ENCODE measurements around the gene COL4A6. TPM values are rescaled to one million over a fixed set of nuclear protein-coding genes. Genes with fewer than 3 reads are reported as not detected.

Gene COL4A6
- total and polyA plus RNA-seq, 2 donors (not counting 3 experiments of a cell fraction or from before 2014, with no cell fraction given), result 0.49 to 0.62 TPM

DNA sequence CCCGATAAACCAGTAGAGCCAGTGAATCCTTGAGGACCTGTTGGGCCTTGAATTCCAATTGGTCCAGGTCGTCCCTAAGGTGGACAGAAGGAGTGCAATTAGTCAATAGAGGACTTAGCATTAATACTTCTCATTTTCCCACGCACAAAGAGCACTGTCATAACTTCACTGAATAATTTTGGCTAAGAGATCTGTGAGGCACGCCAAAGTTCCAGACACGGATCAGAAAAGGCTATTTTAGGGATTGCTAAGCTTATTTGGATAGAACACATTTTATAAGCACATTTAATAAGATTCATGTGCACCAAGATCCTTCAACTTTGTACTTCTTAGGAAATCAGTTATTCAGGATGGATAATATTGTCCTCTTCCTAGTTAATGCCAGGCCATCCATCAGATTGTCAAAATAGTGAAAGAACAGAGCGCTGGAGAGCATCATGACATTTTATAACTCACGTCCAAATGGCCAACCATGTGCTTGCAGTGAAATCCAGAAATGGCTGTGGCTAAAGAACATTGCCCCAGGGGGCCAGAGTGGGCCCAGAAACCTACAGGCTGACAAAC, 216.8 kb downstream of the COL4A6 start:
- Histone ChIP-seq H3K79me2 (ENCODE audit: control insufficient read depth, insufficient read depth, low read length) (no peaks in the 10 kb centered on the region), H3K4me3 (replicated peaks in 1 of 3; ENCODE audit: insufficient read depth in 1 of 3, low read depth in 1 of 3, low read length in 3 of 3) (no peak overlapping the region), H3K27ac (ENCODE audit: insufficient read depth, low read depth, low read length) (no peak overlapping the region), H2AFZ (ENCODE audit: low read depth, low read length) (no peak overlapping the region), H4K20me1 (replicated peaks; ENCODE audit: control insufficient read depth, extremely low read depth, insufficient read depth, low read length) (no peaks in the 10 kb centered on the region), H3K4me2 (ENCODE audit: insufficient read depth, low read length) (no peak overlapping the region), H3K9me1 (replicated peaks; ENCODE audit: control insufficient read depth, extremely low read depth, insufficient read depth, low read length) (no peaks in the 10 kb centered on the region), H3K36me3 (ENCODE audit: control insufficient read depth in 2 of 2, extremely low read depth in 1 of 2, insufficient read depth in 2 of 2, low read length in 2 of 2) (no peaks in the 10 kb centered on the region), H3K9me3 (replicated peaks; ENCODE audit: control insufficient read depth, insufficient read depth, low read length) (no peaks in the 10 kb centered on the region), H3K27me3 (ENCODE audit: control insufficient read depth in 2 of 2, insufficient read depth in 2 of 2, low read length in 2 of 2) (no peaks in the 10 kb centered on the region), H3K9ac (replicated peaks; ENCODE audit: extremely low read depth, insufficient read depth, low read length) (no peak overlapping the region), H3K4me1 (ENCODE audit: control insufficient read depth, extremely low read depth, insufficient read depth, low read length) (no peaks in the 10 kb centered on the region)
- CTCF ChIA-PET, result no interaction called here
- dilution Hi-C loops (cut with MboI; ENCODE audit: extremely low pct_ligation_motif_present, low sequenced_read_pairs) (no loop called here), intact Hi-C loops (cut with micrococcal nuclease) (no loop called here)
- TF ChIP-seq JUN (IDR thresholded peaks at IDR 0.05; ENCODE audit: borderline replicate concordance, insufficient read depth, insufficient read length, low read depth), result no peak
- TF ChIP-seq MYC (IDR thresholded peaks at IDR 0.05; ENCODE audit: low read depth, low read length), result no peak
- no peak for TF ChIP-seq POLR2AphosphoS5 (IDR thresholded peaks at IDR 0.05; ENCODE audit: insufficient read depth, low read depth, low read length)
- TF ChIP-seq POLR2A (IDR thresholded peaks at IDR 0.05; ENCODE audit: low read depth, low read length), result no peak
- no peak for TF ChIP-seq EZH2 (IDR thresholded peaks at IDR 0.05; ENCODE audit: borderline replicate concordance, low read depth, low read length, severe bottlenecking)
- TF ChIP-seq MAX (IDR thresholded peaks at IDR 0.05; ENCODE audit: insufficient read depth, insufficient read length), result no peak
- TF ChIP-seq GATA2 (IDR thresholded peaks at IDR 0.05; ENCODE audit: insufficient read depth, insufficient read length, low read depth, low read length), result no peak
- no peak for TF ChIP-seq FOS (IDR thresholded peaks at IDR 0.05; ENCODE audit: borderline replicate concordance, insufficient read depth, low read length)
- no peak for TF ChIP-seq CTCF (IDR thresholded peaks at IDR 0.05; ENCODE audit: extremely low read depth in 1 of 2, insufficient read depth in 1 of 2, low read depth in 1 of 2, low read length in 2 of 2)
- DNase-seq (ENCODE audit: low read depth, low spot score) (no peak), FAIRE-seq (no peak)
- BruUV-seq (replicated peaks), result no TSS peak
- POLR2A ChIA-PET, result no interaction called here

Measured in endothelial cell of umbilical vein (primary cell).